HL-60 (cell line): Measurements from ENCODE around the gene LONP2.

Source experiments
- POLR2AphosphoS5 ChIP-seq: IDR thresholded peaks from 2 replicates; pipeline ENCODE4 v1.6.1; 2012; ENCODE audit warnings: low read depth
- SPI1 ChIP-seq: IDR thresholded peaks from 2 replicates; pipeline ENCODE4 v1.6.1; 2012; ENCODE audit warnings: low read depth, mild to moderate bottlenecking, borderline replicate concordance
- TF ChIP-seq, protein P1 (sequence below): IDR thresholded peaks from one replicate; pipeline ENCODE4 v1.5.1; 2011; ENCODE audit warnings: low read length, control low read depth, inconsistent platforms; ENCODE audit not compliant: insufficient read depth

DNA sequence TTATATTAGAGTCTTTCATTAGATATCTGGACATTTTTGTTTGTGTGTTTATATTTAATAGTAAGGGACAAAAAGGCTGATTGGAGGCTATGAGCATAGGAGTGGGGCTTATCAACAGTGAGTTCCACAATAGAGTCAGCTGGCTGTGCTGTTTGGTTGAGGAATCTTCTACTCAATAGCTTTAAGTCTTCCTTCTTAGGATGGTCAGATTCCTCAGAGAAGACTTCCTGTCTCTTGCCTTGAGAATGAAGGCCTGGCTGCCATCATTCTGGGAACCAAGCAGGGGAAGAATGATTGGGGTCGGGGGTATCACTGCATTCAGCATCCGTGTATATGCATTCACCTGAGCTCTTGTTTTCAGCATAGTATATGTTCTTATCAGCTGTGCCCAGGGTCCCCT lies 35.1 kb downstream of the LONP2 start:
- TF ChIP-seq, protein P1, sequence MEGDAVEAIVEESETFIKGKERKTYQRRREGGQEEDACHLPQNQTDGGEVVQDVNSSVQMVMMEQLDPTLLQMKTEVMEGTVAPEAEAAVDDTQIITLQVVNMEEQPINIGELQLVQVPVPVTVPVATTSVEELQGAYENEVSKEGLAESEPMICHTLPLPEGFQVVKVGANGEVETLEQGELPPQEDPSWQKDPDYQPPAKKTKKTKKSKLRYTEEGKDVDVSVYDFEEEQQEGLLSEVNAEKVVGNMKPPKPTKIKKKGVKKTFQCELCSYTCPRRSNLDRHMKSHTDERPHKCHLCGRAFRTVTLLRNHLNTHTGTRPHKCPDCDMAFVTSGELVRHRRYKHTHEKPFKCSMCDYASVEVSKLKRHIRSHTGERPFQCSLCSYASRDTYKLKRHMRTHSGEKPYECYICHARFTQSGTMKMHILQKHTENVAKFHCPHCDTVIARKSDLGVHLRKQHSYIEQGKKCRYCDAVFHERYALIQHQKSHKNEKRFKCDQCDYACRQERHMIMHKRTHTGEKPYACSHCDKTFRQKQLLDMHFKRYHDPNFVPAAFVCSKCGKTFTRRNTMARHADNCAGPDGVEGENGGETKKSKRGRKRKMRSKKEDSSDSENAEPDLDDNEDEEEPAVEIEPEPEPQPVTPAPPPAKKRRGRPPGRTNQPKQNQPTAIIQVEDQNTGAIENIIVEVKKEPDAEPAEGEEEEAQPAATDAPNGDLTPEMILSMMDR, result no peak
- TF ChIP-seq POLR2AphosphoS5 (no peak), SPI1 (no peak)
